ENCODE data around the gene TMEM167B. TPM values are rescaled to one million over a fixed set of nuclear protein-coding genes. Genes with fewer than 3 reads are reported as not detected.

Gene TMEM167B
- total RNA-seq, 1 experiment from 2014 or later = 26.4 TPM

GRCh38 chr1:109094871-109095270 lies 4.3 kb downstream of the TMEM167B start:
- no TSS peak for BruUV-seq (replicated peaks)
- ChIA-PET CTCF (no interaction called here), POLR2A (ENCODE audit: low non-redundant PET) (no interaction called here)
- TF ChIP-seq EZH2 (IDR thresholded peaks at IDR 0.05; ENCODE audit: borderline replicate concordance, low read depth, low read length, poor library complexity, severe bottlenecking) = no peak
- no peak for TF ChIP-seq CTCF (conservative IDR thresholded peaks at IDR 0.05; ENCODE audit: low read depth, low read length)
- no peak for DNase-seq (ENCODE audit: low spot score)
- H3K27me3 ChIP-seq (replicated peaks; ENCODE audit: insufficient read depth, low read depth, low read length, poor library complexity) = no peaks in the 10 kb centered on the region
- intact Hi-C loops (cut with micrococcal nuclease; ENCODE audit: unreplicated experiment) = no loop called here
- no peaks in the 10 kb centered on the region for H3K9me3 ChIP-seq (ENCODE audit: low read depth, low read length, poor library complexity, severe bottlenecking)
- H3K36me3 ChIP-seq (ENCODE audit: insufficient read depth, low read length, poor library complexity, severe bottlenecking) = peaks cover 23% of the 10 kb centered on the region
- H3K27ac ChIP-seq (ENCODE audit: low read depth, low read length, poor library complexity, severe bottlenecking) = no peak overlapping the region
- H3K4me3 ChIP-seq (ENCODE audit: low read depth, low read length, poor library complexity, severe bottlenecking) = no peak overlapping the region
- peaks cover 11% of the 10 kb centered on the region for H3K4me1 ChIP-seq (ENCODE audit: insufficient read depth, low read length, poor library complexity, severe bottlenecking)

- POLR2A ChIA-PET (ENCODE audit: low non-redundant PET) = no interaction called here
- no peak overlapping the region for H3K27ac ChIP-seq (ENCODE audit: low read depth, low read length, poor library complexity, severe bottlenecking)
Measured at GRCh38 chr1:109095631-109096030, 5.1 kb downstream of the TMEM167B start.

GRCh38 chr1:109096120-109096519 lies 5.6 kb downstream of the TMEM167B start:
- peaks cover 23% of the 10 kb centered on the region for H3K36me3 ChIP-seq (ENCODE audit: insufficient read depth, low read length, poor library complexity, severe bottlenecking)
- intact Hi-C loops (cut with micrococcal nuclease; ENCODE audit: unreplicated experiment) = no loop called here
- no TSS peak for BruUV-seq (replicated peaks)
- TF ChIP-seq CTCF (conservative IDR thresholded peaks at IDR 0.05; ENCODE audit: low read depth, low read length) (no peak), EZH2 (IDR thresholded peaks at IDR 0.05; ENCODE audit: borderline replicate concordance, low read depth, low read length, poor library complexity, severe bottlenecking) (no peak)
- H3K4me3 ChIP-seq (ENCODE audit: low read depth, low read length, poor library complexity, severe bottlenecking) = no peak overlapping the region
- DNase-seq (ENCODE audit: low spot score) = no peak
- no peaks in the 10 kb centered on the region for H3K9me3 ChIP-seq (ENCODE audit: low read depth, low read length, poor library complexity, severe bottlenecking)
- H3K27ac ChIP-seq (ENCODE audit: low read depth, low read length, poor library complexity, severe bottlenecking) = no peak overlapping the region
- POLR2A ChIA-PET (ENCODE audit: low non-redundant PET) = no interaction called here
- CTCF ChIA-PET = no interaction called here
- peaks cover 7% of the 10 kb centered on the region for H3K4me1 ChIP-seq (ENCODE audit: insufficient read depth, low read length, poor library complexity, severe bottlenecking)
- H3K27me3 ChIP-seq (replicated peaks; ENCODE audit: insufficient read depth, low read depth, low read length, poor library complexity) = no peaks in the 10 kb centered on the region

More at GRCh38 chr1:109095631-109096030, 5.1 kb downstream of the TMEM167B start:
- H3K27me3 ChIP-seq (replicated peaks; ENCODE audit: insufficient read depth, low read depth, low read length, poor library complexity) = no peaks in the 10 kb centered on the region
- no TSS peak for BruUV-seq (replicated peaks)
- no peak overlapping the region for H3K4me3 ChIP-seq (ENCODE audit: low read depth, low read length, poor library complexity, severe bottlenecking)
- H3K4me1 ChIP-seq (ENCODE audit: insufficient read depth, low read length, poor library complexity, severe bottlenecking) = peaks cover 7% of the 10 kb centered on the region
- intact Hi-C loops (cut with micrococcal nuclease; ENCODE audit: unreplicated experiment) = no loop called here
- CTCF ChIA-PET = no interaction called here
- H3K36me3 ChIP-seq (ENCODE audit: insufficient read depth, low read length, poor library complexity, severe bottlenecking) = peaks cover 23% of the 10 kb centered on the region
- DNase-seq (ENCODE audit: low spot score) = no peak
- no peak for TF ChIP-seq EZH2 (IDR thresholded peaks at IDR 0.05; ENCODE audit: borderline replicate concordance, low read depth, low read length, poor library complexity, severe bottlenecking)
- no peak for TF ChIP-seq CTCF (conservative IDR thresholded peaks at IDR 0.05; ENCODE audit: low read depth, low read length)
- H3K9me3 ChIP-seq (ENCODE audit: low read depth, low read length, poor library complexity, severe bottlenecking) = no peaks in the 10 kb centered on the region
